ENCODE measurements around the gene PPIL3. TPM values are rescaled to one million over a fixed set of nuclear protein-coding genes. Genes with fewer than 3 reads are reported as not detected.
A peak's percentile ranks its signal among the peaks of the same experiment; 100 is the strongest.

The PPIL3 gene
- total and polyA plus RNA-seq, 9 of the 15 experiments (the other 6 are each of a cell fraction or from before 2014, with no cell fraction given), result 22.4 to 66.2 (median 49.0) TPM

DNA sequence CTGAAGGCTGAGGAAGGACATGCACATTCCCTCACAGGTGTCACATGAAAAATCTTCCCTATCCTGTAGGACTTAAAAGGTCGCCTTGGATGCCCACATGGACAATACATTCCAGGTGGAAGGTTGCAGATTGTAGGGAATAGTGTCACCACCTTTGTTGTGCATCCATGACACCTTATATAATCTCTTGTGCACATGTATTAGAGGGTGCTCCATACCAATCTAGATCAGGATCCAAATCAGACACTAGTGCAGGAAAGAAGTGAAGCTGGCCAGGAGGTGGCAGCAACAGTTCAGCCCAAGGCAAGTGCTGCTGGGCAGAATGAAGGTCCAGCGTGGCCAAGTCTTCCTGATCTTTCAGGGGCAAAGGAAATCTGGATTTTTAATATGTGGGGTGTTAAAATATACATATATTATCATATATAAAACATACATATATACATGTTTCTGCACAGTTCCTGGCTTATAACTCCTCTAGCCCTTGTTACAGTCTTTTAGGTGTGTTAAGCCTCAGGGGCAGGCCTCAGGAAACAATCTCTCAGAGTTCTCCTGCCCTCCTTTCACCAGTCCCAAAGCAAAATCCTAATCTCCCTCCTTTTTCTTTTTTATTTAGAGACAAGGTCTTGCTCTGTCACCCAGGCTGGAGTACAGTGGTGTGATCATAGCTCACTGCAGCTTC, 16.9 kb upstream of the PPIL3 start:
- ATAC-seq, result peak; percentile 88
- no peak overlapping the region for H3K4me2 ChIP-seq (ENCODE audit: insufficient read depth, low read length)
- 52% methylated on average over 2 of the region's 2 CpGs for WGBS (ENCODE audit: insufficient coverage, low coverage, missing lambda C conversion rate)
- H3K9ac ChIP-seq (ENCODE audit: insufficient read depth in 1 of 2, low read depth in 2 of 2, low read length in 2 of 2), result no peak overlapping the region
- no peaks in the 10 kb centered on the region for H3K9me3 ChIP-seq (replicated peaks; ENCODE audit: control insufficient read depth, insufficient read depth, low read depth, low read length)
- no peak overlapping the region for H3K4me3 ChIP-seq
- intact Hi-C loops (cut with micrococcal nuclease), result loop anchor here (1.0 kb wide), 4 partner anchors 164 to 327 kb away; no protein-coding TSS in a partner anchor
- H4K20me1 ChIP-seq (replicated peaks; ENCODE audit: control insufficient read depth, insufficient read depth, low read length), result no peaks in the 10 kb centered on the region
- no peak overlapping the region for H3K27ac ChIP-seq (ENCODE audit: extremely low read depth, low read depth, low read length)
- no peak overlapping the region for H2AFZ ChIP-seq (ENCODE audit: low read depth, low read length)
- CTCF ChIA-PET (ENCODE audit: low intra/inter-chr PET ratio), result interaction anchor here (0.7 to 1.9 kb wide), 4 partner anchors 14 to 271 kb away, joined by 3 to 11 read pairs (median 6); no protein-coding TSS in a partner anchor
- peaks cover 58% of the 10 kb centered on the region; the same call in 2 of the 3 replicates for H3K36me3 ChIP-seq (ENCODE audit: control insufficient read depth, insufficient read depth, low read length)
- H3K4me1 ChIP-seq (replicated peaks in 1 of 2; ENCODE audit: control insufficient read depth in 2 of 2, insufficient read depth in 2 of 2, low read length in 2 of 2), result no peaks in the 10 kb centered on the region
- H3K27me3 ChIP-seq (ENCODE audit: control insufficient read depth in 2 of 2, insufficient read depth in 2 of 2, low read length in 2 of 2), result no peaks in the 10 kb centered on the region
- no peaks in the 10 kb centered on the region for H3K79me2 ChIP-seq (ENCODE audit: control insufficient read depth, insufficient read depth, low read length)
- FAIRE-seq, result peak; percentile 80
- peak; percentile 14 to 67 (median 28) for DNase-seq (ENCODE audit: extremely low read depth in 1 of 4, low spot score in 3 of 4)
- POLR2A ChIA-PET, result interaction anchor here (0.5 to 1.3 kb wide), 6 partner anchors 14 to 327 kb away, joined by 3 to 5 read pairs (median 3); no protein-coding TSS in a partner anchor
- no TSS peak for BruUV-seq (replicated peaks)
- in situ Hi-C loops (cut with MboI), result loop anchor here (5.0 to 25.0 kb wide), 3 partner anchors 169 to 457 kb away; partner anchors contain the start of genes FLACC1, HYCC2 and NDUFB3
- no peaks in the 10 kb centered on the region for H3K9me1 ChIP-seq (ENCODE audit: control insufficient read depth, insufficient read depth, low read length)
- no peak for TF ChIP-seq HEY1 (CRISPR knock-in tag; IDR thresholded peaks at IDR 0.05; ENCODE audit: borderline replicate concordance)
- no peak for TF ChIP-seq ATF1 (CRISPR knock-in tag; IDR thresholded peaks at IDR 0.05)
- no peak for TF ChIP-seq ATF1 (tag; IDR thresholded peaks at IDR 0.05)
- TF ChIP-seq ZNF253 (CRISPR knock-in tag; conservative IDR thresholded peaks at IDR 0.05), result no peak
- TF ChIP-seq, protein P1, sequence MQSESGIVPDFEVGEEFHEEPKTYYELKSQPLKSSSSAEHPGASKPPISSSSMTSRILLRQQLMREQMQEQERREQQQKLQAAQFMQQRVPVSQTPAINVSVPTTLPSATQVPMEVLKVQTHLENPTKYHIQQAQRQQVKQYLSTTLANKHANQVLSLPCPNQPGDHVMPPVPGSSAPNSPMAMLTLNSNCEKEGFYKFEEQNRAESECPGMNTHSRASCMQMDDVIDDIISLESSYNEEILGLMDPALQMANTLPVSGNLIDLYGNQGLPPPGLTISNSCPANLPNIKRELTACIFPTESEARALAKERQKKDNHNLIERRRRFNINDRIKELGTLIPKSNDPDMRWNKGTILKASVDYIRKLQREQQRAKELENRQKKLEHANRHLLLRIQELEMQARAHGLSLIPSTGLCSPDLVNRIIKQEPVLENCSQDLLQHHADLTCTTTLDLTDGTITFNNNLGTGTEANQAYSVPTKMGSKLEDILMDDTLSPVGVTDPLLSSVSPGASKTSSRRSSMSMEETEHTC (IDR thresholded peaks at IDR 0.05), result no peak
- no peak for TF ChIP-seq SRSF1 (IDR thresholded peaks at IDR 0.05; ENCODE audit: low read depth, low read length)
- TF ChIP-seq DMBX1 (CRISPR knock-in tag; IDR thresholded peaks at IDR 0.05; ENCODE audit: borderline replicate concordance), result no peak
- TF ChIP-seq, protein P2, sequence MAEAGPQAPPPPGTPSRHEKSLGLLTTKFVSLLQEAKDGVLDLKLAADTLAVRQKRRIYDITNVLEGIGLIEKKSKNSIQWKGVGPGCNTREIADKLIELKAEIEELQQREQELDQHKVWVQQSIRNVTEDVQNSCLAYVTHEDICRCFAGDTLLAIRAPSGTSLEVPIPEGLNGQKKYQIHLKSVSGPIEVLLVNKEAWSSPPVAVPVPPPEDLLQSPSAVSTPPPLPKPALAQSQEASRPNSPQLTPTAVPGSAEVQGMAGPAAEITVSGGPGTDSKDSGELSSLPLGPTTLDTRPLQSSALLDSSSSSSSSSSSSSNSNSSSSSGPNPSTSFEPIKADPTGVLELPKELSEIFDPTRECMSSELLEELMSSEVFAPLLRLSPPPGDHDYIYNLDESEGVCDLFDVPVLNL (CRISPR knock-in tag; IDR thresholded peaks at IDR 0.05; ENCODE audit: low read depth), result no peak
- TF ChIP-seq, protein P3, sequence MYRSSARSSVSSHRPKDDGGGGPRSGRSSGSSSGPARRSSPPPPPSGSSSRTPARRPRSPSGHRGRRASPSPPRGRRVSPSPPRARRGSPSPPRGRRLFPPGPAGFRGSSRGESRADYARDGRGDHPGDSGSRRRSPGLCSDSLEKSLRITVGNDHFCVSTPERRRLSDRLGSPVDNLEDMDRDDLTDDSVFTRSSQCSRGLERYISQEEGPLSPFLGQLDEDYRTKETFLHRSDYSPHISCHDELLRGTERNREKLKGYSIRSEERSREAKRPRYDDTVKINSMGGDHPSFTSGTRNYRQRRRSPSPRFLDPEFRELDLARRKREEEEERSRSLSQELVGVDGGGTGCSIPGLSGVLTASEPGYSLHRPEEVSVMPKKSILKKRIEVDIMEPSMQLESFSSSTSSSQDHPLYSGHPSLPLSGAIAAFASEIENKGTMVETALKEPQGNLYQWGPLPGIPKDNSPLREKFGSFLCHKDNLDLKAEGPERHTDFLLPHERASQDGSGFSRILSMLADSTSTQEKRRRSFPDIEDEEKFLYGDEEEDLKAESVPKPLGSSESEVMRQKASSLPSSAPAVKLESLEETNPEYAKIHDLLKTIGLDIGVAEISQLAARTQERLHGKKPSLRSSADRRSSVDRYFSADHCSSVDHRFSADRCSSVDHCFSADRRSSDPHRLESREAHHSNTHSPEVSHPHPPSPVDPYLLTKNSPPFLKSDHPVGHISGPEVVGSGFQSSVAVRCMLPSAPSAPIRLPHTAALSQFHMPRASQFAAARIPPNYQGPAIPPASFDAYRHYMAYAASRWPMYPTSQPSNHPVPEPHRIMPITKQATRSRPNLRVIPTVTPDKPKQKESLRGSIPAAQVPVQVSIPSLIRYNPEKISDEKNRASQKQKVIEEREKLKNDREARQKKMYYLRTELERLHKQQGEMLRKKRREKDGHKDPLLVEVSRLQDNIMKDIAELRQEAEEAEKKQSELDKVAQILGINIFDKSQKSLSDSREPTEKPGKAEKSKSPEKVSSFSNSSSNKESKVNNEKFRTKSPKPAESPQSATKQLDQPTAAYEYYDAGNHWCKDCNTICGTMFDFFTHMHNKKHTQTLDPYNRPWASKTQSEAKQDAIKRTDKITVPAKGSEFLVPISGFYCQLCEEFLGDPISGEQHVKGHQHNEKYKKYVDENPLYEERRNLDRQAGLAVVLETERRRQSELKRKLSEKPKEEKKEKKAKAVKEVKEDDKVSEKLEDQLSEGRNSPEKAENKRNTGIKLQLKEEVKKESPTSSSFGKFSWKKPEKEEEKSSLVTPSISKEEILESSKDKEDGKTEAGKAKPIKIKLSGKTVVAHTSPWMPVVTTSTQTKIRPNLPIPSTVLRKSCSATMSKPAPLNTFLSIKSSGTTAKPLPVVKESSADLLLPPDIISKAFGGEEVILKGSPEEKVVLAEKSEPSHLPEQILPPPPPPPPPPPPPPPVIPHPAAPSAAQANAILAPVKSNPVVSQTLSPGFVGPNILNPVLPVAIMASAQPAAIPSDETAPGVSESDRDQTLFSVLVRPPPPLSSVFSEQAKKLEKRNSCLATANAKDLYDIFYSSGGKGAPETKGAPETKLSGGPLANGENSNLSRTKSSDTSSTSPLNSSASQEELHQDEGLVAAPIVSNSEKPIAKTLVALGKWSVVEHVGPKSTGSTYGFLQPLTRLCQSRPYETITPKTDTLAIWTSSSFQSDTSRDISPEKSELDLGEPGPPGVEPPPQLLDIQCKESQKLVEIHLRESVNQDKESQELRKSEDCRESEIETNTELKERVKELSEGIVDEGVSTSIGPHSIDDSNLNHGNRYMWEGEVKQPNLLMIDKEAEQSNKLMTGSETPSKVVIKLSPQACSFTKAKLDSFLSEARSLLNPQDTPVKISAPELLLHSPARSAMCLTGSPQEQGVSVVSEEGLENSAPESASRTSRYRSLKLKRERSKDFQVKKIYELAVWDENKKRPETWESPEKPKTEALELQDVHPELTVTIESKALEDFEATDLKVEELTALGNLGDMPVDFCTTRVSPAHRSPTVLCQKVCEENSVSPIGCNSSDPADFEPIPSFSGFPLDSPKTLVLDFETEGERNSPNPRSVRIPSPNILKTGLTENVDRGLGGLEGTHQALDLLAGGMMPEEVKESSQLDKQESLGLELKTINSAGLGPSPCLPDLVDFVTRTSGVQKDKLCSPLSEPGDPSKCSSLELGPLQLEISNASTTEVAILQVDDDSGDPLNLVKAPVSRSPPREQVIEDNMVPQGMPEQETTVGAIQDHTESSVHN (IDR thresholded peaks at IDR 0.05; ENCODE audit: borderline replicate concordance in 1 of 2, low read depth in 1 of 2), result no peak
